GM18498 (cell line): ENCODE measurements around the gene CDYL.

Experiments used
- ATAC-seq: cut with Tn5 transposase; IDR thresholded peaks from one replicate; pipeline ENCODE4 v1.9.1; 2021; ENCODE audit warnings: mild to moderate bottlenecking, moderate library complexity; ENCODE audit not compliant: unreplicated experiment

The CDYL gene

GRCh38 chr6:4879741-4880275, 103.6 kb downstream of the CDYL start:
- ATAC-seq = peak; percentile 83

- ATAC-seq = no peak
Observed at GRCh38 chr6:4880363-4880762, 104.2 kb downstream of the CDYL start.

DNA sequence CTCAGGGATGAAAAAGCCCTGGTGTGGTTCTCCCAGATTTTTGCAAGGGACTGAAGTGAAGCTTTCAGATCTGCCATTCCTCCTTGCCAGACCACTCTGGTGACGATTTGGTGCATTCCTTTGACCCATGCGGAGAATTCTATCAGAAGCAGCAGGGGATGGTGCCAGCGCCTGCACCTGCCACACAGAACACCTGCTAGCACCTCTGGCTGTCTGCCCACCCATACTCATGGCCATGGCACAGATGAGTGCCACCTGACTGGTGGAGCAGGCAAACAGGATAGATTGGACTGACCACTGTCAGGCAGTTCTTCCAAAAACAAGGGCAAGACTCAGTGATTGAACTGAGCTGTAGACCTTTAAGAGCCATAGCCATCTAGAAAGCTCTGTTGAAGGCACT, 107.1 kb downstream of the CDYL start:
- no peak for ATAC-seq

DNA sequence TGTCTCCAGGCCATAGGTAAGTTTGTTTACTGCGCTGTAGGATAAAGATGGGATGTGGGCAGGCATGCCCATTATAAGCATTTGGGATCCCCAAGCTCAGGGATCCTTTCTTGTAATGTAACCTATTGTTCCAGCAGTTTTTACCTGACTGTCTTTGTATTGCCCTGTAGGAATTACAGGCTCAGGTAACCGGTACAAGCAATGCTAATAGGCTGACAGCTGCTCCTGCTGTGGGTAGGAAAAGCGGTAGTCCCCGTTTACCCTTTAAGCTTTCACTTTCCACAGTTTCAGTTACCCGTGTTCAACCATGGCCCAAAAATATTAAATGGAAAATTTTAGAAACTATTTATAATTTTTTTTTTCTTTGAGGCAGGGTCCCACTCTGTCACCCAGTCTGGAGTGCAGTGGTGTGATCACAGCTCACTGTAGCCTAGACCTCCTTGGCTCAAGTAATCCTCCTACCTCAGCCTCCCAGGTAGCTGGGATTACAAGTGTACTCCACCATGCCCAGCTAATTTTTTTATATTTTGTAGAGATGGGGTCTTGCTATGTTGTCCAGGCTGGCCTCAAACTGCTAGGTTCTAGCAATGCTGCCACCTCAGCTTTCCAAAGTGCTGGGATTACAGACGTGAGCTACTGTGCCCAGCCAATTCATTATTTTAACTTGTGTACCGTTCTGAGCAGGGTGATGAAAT, 108.6 kb downstream of the CDYL start:
- ATAC-seq = no peak

GRCh38 chr6:4885341-4885933, 109.2 kb downstream of the CDYL start:
- no peak for ATAC-seq

DNA sequence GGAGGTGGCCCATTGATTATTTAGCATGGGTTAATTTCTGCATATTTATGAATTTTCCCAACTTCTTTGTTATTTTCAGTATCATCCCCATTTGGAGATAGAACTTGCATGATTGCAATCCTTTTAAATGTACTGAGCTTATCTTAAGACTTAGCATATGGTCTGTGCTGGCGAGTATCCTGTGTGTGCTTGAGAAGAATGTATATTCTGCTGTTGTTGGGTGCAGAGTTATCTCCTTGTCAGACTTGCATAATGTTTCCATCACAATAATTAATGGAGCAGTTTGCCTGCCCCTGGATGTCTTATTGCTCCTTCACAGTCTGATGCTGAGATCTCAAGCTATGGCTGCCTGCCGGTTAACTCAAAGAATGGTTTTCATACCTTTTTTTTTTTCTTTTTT, 112.6 kb downstream of the CDYL start:
- ATAC-seq = no peak

DNA sequence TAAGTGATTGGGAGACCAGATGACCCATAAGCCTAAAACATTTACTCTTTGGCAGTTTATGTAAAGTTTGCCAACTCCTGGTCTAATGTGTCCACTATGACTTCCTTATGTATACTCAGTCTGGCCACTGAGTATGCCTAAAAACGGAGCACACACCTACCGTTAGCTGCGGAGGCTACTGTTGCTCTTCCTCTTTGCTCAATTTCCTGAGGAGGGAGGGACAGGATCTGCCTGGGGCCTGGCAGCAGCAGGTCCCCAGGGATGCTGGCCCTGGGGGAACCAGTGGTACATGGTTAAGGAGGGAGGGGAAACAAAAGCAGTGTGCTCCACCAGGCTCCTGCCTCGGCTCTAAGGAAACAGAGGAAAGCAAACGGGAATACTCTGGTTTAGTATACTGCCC, 113.5 kb downstream of the CDYL start:
- ATAC-seq = no peak

- ATAC-seq = no peak
Observed at GRCh38 chr6:4890191-4890590, 114.0 kb downstream of the CDYL start.

DNA sequence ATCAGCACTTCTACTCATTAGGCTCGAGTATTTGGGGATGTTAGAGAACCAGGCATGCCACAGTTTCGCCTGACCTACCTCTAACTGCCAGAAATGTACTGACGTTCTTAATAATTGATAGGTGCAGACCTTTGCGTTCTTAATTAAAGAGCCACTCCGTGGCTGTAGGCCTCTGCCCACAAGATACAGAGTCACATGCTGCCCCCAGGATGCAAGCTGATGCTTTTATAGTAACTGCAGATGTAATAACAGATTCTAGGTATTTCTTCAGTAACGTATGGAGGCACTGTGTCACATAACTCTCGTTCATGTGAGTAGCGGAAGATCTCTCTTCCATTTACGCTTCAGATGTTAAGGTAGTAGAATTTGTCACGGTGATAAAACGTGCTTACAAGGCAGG, 114.4 kb downstream of the CDYL start:
- ATAC-seq = no peak

GRCh38 chr6:4891141-4891540, 114.9 kb downstream of the CDYL start:
- ATAC-seq = no peak

DNA sequence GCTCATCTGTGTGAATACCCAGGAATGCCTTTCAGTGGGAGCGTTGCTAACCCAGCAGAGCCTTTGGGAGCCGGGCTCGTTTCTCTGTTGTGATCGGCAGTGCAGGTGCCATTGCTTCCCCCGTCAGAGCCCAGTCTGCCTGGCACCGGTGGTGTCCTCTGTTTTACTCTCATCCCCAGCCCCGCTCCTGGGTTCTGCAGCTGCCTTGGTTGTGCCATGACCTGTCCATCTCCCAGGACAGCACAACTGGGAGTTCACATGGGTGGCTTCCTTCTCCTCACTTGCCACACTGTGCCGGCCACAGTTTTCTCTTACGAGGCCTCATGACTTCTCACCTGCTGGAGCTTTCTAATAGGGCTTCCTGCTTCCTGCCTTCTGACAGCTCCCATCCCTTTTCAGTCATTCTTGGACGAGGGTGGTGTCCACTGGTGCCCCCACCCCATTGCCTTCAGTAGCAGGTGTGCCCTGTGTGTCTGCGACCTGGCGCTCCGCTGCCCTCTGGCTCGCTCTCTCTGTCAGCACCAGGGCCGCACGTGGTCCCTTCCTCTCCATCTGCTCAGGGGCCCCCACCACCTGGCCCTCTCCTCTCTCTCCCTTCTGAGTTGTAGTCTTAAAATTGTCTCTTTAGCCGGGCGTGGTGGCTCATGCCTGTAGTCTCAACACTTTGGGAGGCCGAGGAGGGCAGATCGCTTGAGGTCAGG, 116.7 kb downstream of the CDYL start:
- no peak for ATAC-seq

DNA sequence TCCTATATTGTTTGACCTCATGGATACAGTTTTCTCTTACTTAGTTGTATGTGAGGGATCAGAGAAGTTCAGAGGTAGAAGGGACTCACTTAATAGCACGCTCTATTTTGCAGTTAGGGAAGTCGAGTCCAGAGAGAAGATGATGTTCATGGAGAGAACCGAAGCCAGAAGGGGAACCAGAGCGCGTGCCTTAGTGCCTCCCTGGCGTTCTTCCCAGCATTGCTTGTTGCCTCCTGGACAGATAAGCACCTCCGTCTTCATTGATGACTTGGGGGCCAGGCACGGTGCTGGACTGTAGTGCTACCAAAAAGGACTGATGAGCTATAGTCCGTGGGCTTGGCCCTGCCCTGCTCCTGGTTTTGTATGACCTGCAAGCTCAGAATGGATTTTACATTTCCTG, 117.8 kb downstream of the CDYL start:
- no peak for ATAC-seq

- ATAC-seq = no peak
Observed at GRCh38 chr6:4895971-4896370, 119.8 kb downstream of the CDYL start.

- no peak for ATAC-seq
Observed at GRCh38 chr6:4896401-4896800, 120.2 kb downstream of the CDYL start.

- no peak for ATAC-seq
Observed at GRCh38 chr6:4899249-4900034, 123.2 kb downstream of the CDYL start.

DNA sequence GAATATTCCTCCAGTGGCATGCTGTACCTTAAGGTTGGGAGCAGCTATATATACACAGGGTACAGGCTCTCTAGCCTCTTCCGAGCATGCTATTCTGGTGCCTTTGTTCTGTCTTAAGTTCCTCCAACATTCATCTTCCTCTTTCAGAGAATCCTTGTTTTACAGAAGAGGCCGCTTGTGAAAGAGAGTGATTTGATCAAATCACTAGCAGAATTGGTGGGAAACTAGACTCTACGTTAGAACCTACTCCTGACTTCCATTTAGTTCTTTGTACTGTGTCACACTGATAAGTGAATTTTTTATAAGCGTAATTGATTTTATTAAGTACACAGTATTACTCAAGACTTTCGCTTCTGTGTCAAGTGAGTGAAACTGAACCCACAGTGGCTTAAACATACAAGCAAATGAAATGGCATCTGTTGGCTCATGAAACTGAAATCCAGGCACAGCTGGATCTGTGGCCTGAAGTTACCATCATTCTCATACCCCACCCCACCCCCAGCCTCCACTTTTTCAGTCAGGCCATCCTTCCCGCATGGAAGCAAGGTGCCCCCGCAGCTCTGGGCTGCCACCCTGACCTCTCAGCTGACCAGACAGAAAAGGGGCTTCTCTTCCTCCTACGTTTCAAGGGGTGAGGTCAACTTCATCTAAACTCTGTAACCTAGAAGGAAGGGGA, 125.3 kb downstream of the CDYL start:
- peak; percentile 89 for ATAC-seq

DNA sequence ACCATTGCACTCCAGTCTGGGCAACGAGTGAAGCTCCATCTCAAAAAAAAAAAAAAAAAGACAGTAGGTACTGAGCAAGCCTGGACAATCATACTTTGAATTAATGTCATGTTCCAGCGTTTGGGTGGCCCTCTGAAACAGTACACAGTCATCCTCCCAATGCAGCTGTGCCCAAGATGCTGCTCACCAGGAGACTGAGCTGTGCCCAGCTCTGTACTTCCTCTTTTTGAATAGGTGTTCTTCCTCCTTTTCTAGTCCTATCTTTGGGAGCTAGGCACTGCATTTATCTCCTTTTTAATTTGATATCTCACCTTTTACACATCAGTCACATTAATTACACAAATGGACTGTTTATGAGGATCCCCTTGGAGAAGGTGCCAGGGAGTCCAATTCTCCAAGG, 126.2 kb downstream of the CDYL start:
- no peak for ATAC-seq

DNA sequence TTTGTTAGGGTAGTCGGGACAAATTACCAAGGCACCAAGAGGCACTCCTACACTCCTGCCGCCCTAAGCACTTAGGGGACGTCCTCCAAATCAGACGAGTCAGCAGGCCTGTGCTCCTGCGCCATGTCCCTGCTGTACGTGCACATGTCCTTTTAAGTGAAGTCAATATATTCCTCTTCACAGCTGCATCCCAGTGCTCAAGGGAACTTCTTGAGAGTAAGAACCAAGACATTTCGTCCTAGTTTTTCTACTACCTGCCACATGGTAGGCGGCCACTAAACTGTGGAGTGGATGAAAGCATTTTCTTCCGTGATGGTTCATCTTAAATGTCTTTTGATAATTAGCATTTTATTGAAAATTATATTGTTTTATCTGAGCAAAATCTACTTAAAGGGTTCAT, 126.9 kb downstream of the CDYL start:
- no peak for ATAC-seq

DNA sequence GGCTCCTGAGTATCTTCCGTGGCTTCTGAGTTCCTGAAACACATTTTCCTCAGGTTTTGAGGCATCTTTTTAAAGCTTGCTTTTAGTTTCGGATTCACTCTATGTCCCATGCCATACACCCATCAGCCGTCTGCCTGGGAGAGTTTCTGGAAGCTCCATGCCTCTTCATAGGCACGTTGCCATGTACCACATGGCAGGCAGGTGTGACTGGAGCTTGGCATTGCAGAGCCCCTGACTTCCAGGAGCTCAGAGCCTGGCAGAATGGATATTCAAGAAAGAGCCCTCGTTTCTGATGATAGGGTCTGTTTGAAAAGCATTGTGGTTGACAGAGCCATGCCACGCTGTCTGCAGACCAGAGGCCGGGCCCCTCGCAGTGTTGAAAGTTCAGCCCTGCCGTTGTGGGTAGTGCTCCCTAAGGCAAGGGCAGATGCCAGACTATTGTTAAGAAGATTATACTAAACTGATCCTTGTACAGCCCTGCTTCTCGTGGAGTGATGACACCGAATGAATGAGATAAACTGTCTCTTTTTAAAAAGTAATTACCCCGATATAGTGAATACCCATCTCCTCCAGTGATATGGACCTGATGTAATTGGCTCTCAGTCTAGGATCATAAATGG, 127.7 kb downstream of the CDYL start:
- no peak for ATAC-seq

GRCh38 chr6:4904461-4905025, 128.3 kb downstream of the CDYL start:
- no peak for ATAC-seq
